Stimulated activated CD8-positive, alpha-beta memory T cell treated with anti-CD3 and anti-CD28 coated beads, Interleukin-4, amount 100 ng/mL, for 4 hours (primary cell): ENCODE measurements around the gene POLR1G.
"Not testable (repeated sequence)": the region's sequence is repeated elsewhere in the genome, so short reads cannot be mapped to it uniquely, and the experiment has no call there.

Experiments used
- DNase-seq, 2 donors: peaks; one replicate each; pipeline ENCODE4 v3.0.0-alpha.2; 2020; ENCODE audit warnings: low read depth in 2 of 2, low spot score in 1 of 2

POLR1G gene

DNA sequence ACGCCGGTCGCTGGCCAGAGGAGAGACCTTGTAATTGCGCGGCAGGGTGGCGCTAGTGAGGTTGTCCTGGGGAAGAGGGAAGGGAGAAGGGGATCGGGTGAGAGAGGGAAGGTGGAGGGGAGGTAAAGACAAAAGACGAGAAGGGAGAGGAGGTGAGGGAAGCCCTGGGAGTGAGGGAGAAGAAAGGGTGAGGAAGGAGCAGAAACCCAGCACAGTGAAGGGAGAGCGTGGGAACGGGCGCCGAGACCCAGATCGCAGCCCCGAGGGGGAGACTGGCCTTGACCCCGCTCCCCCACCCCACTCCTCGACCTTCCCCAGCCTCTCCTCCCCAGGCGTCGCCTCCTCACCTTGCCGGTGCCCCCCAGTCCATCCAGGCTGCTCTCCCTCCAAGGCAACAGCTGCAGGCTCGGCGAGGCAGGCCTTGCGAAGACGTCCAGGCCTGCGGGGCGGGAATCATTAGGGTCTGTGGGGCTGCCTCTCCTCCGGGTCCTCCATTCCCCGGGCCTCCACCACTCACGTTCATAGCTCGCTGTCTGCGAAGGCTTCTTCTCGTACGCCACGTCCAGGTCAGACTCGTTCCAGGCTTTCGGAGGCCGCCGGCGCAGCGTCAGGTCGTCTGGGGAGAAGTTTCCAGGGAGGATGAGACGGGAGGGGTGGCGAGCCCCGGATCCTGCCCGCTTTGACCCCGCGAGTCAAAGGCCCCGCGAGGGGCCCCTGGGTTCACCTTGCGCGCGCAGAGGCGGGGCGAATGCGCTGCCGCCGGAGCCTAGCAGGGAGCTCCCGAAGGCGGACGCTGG lies 10.4 kb upstream of the POLR1G start:
- no peak for DNase-seq

GRCh38 chr19:45400192-45400591 lies 6.3 kb upstream of the POLR1G start:
- no peak for DNase-seq

GRCh38 chr19:45401815-45402214 lies 4.6 kb upstream of the POLR1G start:
- DNase-seq, result no peak

GRCh38 chr19:45402298-45403061 lies 4.0 kb upstream of the POLR1G start:
- DNase-seq, result no peak

DNA sequence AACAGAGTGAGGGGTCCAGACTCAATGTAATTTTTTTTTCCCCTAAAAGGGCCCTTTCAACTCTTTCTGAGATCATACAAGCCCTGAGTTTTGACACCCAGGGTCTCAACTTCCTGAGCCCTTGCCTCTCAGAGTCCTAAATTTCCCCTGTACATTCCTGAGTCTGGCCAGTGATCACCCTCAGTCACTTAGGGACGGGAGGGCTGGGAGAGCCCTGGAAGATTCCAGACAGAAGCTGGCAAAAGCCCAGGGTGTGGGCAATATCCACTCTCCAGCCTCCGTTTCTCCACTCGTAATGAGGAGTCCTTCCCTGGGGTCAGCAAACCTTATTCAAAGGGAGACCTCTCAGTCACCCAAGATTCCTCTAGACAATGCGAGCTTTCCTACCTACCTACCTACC lies 3.2 kb upstream of the POLR1G start:
- DNase-seq, result no peak

GRCh38 chr19:45403781-45404556 lies 2.5 kb upstream of the POLR1G start:
- DNase-seq, result peak in 1 of 2 donors; percentile 48

GRCh38 chr19:45404557-45405434 lies 1.6 kb upstream of the POLR1G start, which contains the start of gene PPP1R13L:
Gene PPP1R13L (minus strand): TSS chr19:45405069. CDS start chr19:45398318, 6,751 bp downstream.
- no peak for DNase-seq

GRCh38 chr19:45405435-45406225 lies 814 bp upstream of the POLR1G start:
- DNase-seq, result peak; percentile 55 to 71

DNA sequence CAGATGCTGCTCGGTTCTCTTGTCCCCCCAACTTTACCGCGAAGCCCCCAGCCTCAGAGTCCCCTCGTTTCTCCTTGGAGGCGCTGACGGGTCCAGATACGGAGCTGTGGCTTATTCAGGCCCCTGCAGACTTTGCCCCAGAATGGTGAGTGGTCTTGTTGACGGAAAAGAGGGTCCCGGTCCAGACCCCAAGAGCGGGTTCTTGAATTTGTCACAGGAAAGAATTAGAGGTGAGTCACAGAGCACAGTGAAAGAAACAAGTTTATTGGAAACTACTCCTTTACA lies 589 bp downstream of the POLR1G start:
- DNase-seq, result no peak

DNA sequence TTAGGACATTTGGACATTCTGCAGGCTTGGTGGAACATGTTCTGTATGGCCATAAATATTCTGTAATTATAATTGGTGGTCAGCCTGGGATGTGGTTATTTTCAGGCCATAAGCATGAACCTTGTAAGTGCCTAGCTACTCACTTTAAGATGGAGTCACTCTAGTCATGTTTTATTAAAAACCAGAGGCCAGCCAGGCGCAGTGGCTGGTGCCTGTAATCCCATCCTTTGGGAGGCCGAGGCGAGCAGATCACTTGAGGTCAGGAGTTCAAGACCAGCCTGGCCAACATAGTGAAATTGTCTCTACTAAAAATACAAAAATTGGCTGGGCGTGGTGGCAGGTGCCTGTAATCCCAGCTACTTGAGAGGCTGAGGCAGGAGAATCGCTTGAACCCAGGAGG lies 1.1 kb downstream of the POLR1G start:
- not testable (repeated sequence) for DNase-seq

GRCh38 chr19:45408121-45408520 lies 1.7 kb downstream of the POLR1G start:
- no peak for DNase-seq

DNA sequence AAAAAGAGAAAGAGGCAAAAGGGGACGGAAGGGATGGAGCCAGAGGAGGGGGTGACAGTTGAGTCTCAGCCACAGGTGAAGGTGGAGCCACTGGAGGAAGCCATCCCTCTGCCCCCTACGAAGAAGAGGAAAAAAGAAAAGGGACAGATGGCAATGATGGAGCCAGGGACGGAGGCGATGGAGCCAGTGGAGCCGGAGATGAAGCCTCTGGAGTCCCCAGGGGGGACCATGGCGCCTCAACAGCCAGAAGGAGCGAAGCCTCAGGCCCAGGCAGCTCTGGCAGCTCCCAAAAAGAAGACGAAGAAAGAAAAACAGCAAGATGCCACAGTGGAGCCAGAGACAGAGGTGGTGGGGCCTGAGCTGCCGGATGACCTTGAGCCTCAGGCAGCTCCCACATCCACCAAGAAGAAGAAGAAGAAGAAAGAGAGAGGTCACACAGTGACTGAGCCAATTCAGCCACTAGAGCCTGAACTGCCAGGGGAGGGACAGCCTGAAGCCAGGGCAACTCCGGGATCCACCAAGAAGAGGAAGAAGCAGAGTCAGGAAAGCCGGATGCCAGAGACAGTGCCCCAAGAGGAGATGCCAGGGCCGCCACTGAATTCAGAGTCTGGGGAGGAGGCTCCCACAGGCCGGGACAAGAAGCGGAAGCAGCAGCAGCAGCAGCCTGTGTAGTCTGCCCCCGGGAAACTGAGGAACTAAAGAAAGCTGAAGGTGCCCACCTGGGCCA lies 2.5 kb downstream of the POLR1G start:
- DNase-seq, result no peak

- no peak for DNase-seq
These were observed 3.1 kb downstream of the POLR1G start for GRCh38 chr19:45409557-45409920.

GRCh38 chr19:45410330-45410729 lies 3.9 kb downstream of the POLR1G start:
- DNase-seq, result not testable (repeated sequence)

GRCh38 chr19:45413497-45413896 lies 7.1 kb downstream of the POLR1G start:
- DNase-seq, result no peak

- no peak for DNase-seq
These were observed 8.0 kb downstream of the POLR1G start for GRCh38 chr19:45414468-45414867.

GRCh38 chr19:45417151-45417550 lies 10.7 kb downstream of the POLR1G start:
- no peak for DNase-seq

GRCh38 chr19:45418802-45419201 lies 12.4 kb downstream of the POLR1G start:
- DNase-seq, result no peak

GRCh38 chr19:45419396-45419795 lies 13.0 kb downstream of the POLR1G start:
- no peak for DNase-seq
